G401.6 (cell line): Measurements from ENCODE around the gene STIP1.

Experiments
- FAIRE-seq: peaks from 2 replicates; lab custom pipeline; 2012; peaks lifted over from hg19 to GRCh38; lab: Jason Lieb, UNC

The STIP1 gene

DNA sequence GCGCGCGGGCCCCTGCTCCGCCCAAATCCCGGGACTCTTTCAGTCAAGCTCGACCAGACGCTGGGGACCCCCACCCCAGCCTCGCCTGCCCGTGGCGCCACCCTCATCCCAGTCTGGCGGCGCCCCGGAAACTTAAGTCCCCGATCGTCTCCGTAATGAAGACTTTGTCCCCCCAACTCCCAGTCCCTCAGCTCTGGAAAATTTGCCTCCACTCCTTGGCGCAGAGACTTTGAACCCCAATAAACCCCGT is 65.7 kb downstream of the STIP1 start:
- no peak for FAIRE-seq

DNA sequence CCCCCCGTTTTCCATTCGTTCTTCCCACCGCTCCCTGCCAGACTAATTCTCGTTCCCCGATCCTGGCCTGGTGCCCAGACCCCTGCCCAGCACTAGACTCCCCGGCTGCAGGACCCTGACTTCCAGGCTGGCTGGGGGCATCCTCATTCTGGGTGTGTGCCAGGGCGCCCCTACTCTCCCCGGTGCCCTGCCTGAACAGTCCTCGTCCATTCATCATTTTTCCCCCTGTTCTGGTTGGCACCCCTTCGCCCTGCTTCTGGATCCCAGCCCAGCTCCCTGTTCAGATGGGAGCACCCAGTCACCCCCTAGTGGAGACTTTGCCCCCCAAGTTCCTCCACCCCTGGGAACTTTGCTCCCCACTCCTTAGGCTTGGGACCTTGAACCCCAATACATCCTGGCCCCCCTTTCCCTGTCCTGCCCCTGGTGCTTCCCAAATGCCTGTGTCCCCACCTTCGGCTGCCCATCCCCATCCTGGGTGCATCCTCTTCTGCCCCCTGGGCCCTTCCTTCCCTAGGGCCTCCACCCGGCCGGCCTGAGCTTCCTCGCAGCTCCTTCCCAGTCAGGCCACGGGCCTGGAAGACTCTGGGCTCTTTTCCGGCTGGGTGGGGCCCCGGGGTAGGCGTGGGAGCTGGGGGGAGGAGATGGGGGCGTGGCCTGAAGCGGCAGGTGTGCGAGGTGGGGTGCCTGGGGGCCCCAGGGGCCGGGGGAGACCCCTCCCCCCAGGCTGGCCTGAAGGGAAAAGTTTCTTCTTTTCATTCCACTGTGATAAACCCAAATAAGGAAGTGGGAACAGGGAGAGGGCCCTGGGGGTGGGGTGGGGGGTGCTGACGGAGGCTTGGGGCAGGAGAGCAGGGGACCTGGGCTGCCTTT is 66.3 kb downstream of the STIP1 start:
- no peak for FAIRE-seq

DNA sequence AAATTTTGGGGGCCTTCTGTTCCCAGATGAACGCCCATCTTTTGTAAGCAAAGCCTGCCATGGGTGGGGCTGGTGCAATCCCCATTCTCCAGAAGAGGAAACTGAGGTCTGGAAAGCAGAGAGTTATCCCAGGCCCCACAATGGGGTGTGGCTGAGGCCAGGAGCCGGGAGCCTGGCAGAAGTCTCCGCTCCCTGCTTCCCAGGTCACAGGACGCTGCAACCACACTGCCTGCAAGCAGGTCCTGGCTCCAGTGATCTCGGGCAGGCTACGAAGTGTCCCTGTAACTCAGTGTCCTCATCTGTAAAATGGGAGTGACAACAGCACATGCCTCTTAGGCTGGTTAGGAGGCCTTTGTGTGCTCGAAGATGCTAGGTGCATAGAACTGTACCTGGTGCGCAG is 67.1 kb downstream of the STIP1 start:
- no peak for FAIRE-seq

DNA sequence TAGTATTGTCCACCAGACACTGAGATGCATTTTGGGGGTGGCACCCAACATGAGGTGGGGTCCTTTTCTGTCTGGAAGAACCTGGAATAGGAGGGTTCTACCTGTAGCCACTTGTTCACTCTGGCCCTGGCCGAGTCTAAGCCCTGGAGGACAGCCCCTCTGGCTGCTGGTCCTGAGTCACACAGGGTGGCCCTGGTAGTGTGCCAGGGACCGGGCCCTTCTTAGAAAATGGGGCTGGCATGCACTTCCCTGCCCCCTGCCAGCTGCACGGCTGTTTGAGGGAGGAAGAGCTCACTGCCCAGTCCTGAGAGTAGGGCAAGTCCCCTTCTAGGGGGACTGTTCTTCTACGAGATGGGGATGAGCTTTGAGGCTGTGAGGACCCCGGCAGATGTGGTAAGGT is 67.5 kb downstream of the STIP1 start:
- FAIRE-seq = no peak
